Suprapubic skin (tissue), 4 donors: ENCODE data around the gene MTHFSD. TPM values are rescaled to one million over a fixed set of nuclear protein-coding genes. Genes with fewer than 3 reads are reported as not detected.

Source experiments
- DNase-seq, 2 donors: peaks; one replicate each; pipeline ENCODE4 v3.0.0-alpha.2; 2019; ENCODE audit warnings: low spot score in 2 of 2
- H3K27ac ChIP-seq: fragments of 200-600 bp; sonication (generic); one replicate; pipeline ENCODE4 v1.5.1; 2019
- H3K27me3 ChIP-seq: fragments of 200-600 bp; sonication (generic); one replicate; pipeline ENCODE4 v1.5.1; 2019
- H3K36me3 ChIP-seq: fragments of 200-600 bp; sonication (generic); one replicate; pipeline ENCODE4 v1.5.1; 2019
- H3K4me1 ChIP-seq: fragments of 200-600 bp; sonication (generic); one replicate; pipeline ENCODE4 v1.5.1; 2019
- H3K4me3 ChIP-seq: fragments of 200-600 bp; sonication (generic); one replicate; pipeline ENCODE4 v1.5.1; 2019; ENCODE audit warnings: mild to moderate bottlenecking
- H3K9me3 ChIP-seq: fragments of 200-600 bp; sonication (generic); one replicate; pipeline ENCODE4 v1.5.1; 2019
- EP300 ChIP-seq: sonication (generic); formaldehyde crosslinking; IDR thresholded peaks from one replicate; pipeline ENCODE4 v1.6.1; 2017; ENCODE audit warnings: antibody characterized with exemption
- POLR2A ChIP-seq, 2 donors: fragments of 450-650 bp; IDR thresholded peaks; one replicate each; pipeline ENCODE4 v1.6.1; 2017; ENCODE audit warnings: antibody characterized with exemption in 2 of 2, mild to moderate bottlenecking in 2 of 2, moderate library complexity in 2 of 2
- POLR2AphosphoS5 ChIP-seq, 3 donors: sonication (generic); formaldehyde crosslinking; IDR thresholded peaks; one replicate each; pipeline ENCODE4 v1.6.1; 2017; ENCODE audit warnings: antibody characterized with exemption in 3 of 3
- WGBS: methylation state at CpG from one replicate; pipeline ENCODE4 v1.1.5; 2018; 5-methylcytosine and 5-hydroxymethylcytosine counted together
- total RNA-seq, 4 donors: library from RNA; depleted of rRNA; stranded (reverse); fragments of >200 nt; gene quantifications; one replicate each; pipeline ENCODE4 v1.1.0, GENCODE V29; 2016
- TF ChIP-seq, protein P1 (sequence below), 2 donors: fragments of 200-600 bp in 1 of 2; fragments of 450-650 bp in 1 of 2; sonication (generic) in 1 of 2; IDR thresholded peaks; one replicate each; pipeline ENCODE4 v1.5.1; 2016 to 2019; ENCODE audit warnings: antibody characterized with exemption in 2 of 2, mild to moderate bottlenecking in 1 of 2, moderate library complexity in 1 of 2

Gene MTHFSD
- total RNA-seq, 4 donors from 2014 or later: 12.4 to 43.4 (median 18.8) TPM

- Histone ChIP-seq H3K4me1 (peaks cover 20% of the 10 kb centered on the region), H3K36me3 (peaks cover 54% of the 10 kb centered on the region), H3K27ac (no peak overlapping the region), H3K27me3 (no peaks in the 10 kb centered on the region), H3K4me3 (no peak overlapping the region), H3K9me3 (no peaks in the 10 kb centered on the region)
- 80% methylated on average over 5 of the region's 5 CpGs for WGBS
- DNase-seq: no peak
- TF ChIP-seq, protein P1, sequence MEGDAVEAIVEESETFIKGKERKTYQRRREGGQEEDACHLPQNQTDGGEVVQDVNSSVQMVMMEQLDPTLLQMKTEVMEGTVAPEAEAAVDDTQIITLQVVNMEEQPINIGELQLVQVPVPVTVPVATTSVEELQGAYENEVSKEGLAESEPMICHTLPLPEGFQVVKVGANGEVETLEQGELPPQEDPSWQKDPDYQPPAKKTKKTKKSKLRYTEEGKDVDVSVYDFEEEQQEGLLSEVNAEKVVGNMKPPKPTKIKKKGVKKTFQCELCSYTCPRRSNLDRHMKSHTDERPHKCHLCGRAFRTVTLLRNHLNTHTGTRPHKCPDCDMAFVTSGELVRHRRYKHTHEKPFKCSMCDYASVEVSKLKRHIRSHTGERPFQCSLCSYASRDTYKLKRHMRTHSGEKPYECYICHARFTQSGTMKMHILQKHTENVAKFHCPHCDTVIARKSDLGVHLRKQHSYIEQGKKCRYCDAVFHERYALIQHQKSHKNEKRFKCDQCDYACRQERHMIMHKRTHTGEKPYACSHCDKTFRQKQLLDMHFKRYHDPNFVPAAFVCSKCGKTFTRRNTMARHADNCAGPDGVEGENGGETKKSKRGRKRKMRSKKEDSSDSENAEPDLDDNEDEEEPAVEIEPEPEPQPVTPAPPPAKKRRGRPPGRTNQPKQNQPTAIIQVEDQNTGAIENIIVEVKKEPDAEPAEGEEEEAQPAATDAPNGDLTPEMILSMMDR (IDR thresholded peaks at IDR 0.05): no peak
- TF ChIP-seq POLR2A (IDR thresholded peaks at IDR 0.05): no peak
- no peak for TF ChIP-seq POLR2AphosphoS5 (IDR thresholded peaks at IDR 0.05)
- TF ChIP-seq EP300: no peak
These were observed 4.8 kb downstream of the MTHFSD start for GRCh38 chr16:86550281-86550680.

DNA sequence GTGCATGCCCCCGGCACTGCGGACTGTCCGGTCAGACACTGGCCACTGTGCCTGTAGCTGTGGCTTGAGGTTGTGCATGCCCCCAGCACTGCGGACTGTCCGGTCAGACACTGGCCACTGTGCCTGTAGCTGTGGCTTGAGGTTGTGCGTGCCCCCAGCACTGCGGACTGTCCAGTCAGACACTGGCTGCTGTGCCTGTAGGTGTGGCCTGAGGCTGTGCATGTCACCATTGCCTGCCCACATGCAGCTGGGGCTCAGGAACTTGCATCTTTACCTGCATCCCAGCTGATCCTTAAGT is 5.2 kb downstream of the MTHFSD start:
- Histone ChIP-seq H3K9me3 (no peaks in the 10 kb centered on the region), H3K27me3 (no peaks in the 10 kb centered on the region), H3K27ac (no peak overlapping the region), H3K36me3 (peaks cover 56% of the 10 kb centered on the region), H3K4me1 (peaks cover 19% of the 10 kb centered on the region), H3K4me3 (no peak overlapping the region)
- DNase-seq: no peak
- WGBS: no CpG with 5 or more reads among the region's 7 CpGs
- TF ChIP-seq POLR2A (IDR thresholded peaks at IDR 0.05) (no peak), POLR2AphosphoS5 (IDR thresholded peaks at IDR 0.05) (no peak), EP300 (no peak)
- TF ChIP-seq, protein P1 (IDR thresholded peaks at IDR 0.05): no peak

DNA sequence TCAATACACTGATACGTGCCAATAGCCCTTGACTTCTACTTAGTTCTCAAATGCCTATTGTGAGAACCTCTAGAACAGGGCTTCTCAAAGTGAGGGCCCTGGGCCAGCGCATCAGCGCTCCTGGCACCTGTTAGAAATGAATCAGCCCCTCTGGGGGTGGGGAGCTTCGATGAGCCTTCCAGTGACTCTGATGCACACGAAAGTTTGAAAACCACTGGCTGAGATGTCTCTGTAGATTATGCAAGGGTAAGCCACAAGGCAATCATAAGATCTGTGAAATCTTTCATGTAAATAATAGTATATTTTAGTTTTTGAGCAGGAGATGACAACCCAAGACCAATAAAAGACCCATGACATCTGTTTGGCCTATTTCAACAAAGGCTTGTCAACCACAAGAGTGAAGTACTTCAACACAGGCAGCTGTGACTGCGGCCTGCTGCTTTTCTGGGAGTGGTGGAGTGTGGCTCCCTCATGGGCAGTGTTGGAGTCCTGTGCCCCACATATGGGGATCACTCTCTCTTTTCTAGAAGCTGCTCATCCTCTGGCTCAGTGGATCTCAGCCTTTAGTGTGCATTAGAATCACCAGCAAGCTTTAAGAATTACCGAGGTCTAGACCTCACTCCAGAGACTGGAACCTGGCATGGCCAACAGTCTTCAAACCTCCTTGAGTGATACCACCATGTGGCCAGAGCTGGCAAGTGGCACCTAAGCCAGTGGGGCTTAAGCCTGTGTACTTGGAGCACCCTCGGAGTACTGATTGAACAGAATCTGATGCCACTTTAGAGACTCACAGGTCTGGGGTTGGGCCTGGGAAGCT is 5.8 kb downstream of the MTHFSD start:
- no peak overlapping the region for H3K4me3 ChIP-seq
- no peaks in the 10 kb centered on the region for H3K9me3 ChIP-seq
- TF ChIP-seq POLR2A (IDR thresholded peaks at IDR 0.05) (no peak), POLR2AphosphoS5 (IDR thresholded peaks at IDR 0.05) (no peak), EP300 (no peak)
- TF ChIP-seq, protein P1 (IDR thresholded peaks at IDR 0.05): no peak
- no peaks in the 10 kb centered on the region for H3K27me3 ChIP-seq
- peaks cover 15% of the 10 kb centered on the region for H3K4me1 ChIP-seq
- 68% methylated on average over 6 of the region's 8 CpGs for WGBS
- peaks cover 59% of the 10 kb centered on the region for H3K36me3 ChIP-seq
- no peak overlapping the region for H3K27ac ChIP-seq
- DNase-seq: no peak

GRCh38 chr16:86547286-86547685 is 7.7 kb downstream of the MTHFSD start:
- Histone ChIP-seq H3K4me1 (no peaks in the 10 kb centered on the region), H3K27ac (no peak overlapping the region), H3K36me3 (peaks cover 68% of the 10 kb centered on the region), H3K4me3 (no peak overlapping the region), H3K9me3 (no peaks in the 10 kb centered on the region), H3K27me3 (no peaks in the 10 kb centered on the region)
- TF ChIP-seq, protein P1 (IDR thresholded peaks at IDR 0.05): no peak
- WGBS: 92% methylated on average over 11 of the region's 11 CpGs
- DNase-seq: no peak

DNA sequence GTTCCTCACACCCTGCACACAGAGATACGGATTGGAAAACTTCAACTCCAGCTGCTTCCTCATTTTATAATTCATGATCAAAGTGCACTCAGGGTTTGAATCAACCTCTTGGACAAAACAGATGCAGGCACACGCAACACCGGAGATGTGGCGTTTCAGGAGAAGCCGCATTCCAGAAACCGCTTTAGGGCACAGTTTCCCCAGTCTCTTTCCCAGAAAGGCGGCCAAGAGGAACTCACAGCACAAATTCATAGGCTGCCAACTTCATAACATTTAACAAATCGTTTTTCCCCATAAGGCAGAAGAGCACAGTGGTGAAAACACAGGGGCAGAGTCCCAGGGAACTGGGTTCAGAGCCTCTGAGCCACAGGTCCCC is 8.4 kb downstream of the MTHFSD start:
- H3K4me3 ChIP-seq: no peak overlapping the region
- peaks cover 68% of the 10 kb centered on the region for H3K36me3 ChIP-seq
- no peaks in the 10 kb centered on the region for H3K4me1 ChIP-seq
- no peaks in the 10 kb centered on the region for H3K9me3 ChIP-seq
- no peak for DNase-seq
- TF ChIP-seq, protein P1 (IDR thresholded peaks at IDR 0.05): no peak
- TF ChIP-seq EP300 (no peak), POLR2A (IDR thresholded peaks at IDR 0.05) (no peak), POLR2AphosphoS5 (IDR thresholded peaks at IDR 0.05) (no peak)
- H3K27me3 ChIP-seq: no peaks in the 10 kb centered on the region
- no peak overlapping the region for H3K27ac ChIP-seq
- WGBS: 80% methylated on average over 8 of the region's 8 CpGs
